Epithelial cell of prostate (primary cell): ENCODE results near the gene MEIS1.

Experiments
- DNase-seq: peaks from one replicate; pipeline ENCODE4 v3.0.0-alpha.2; 2011; ENCODE audit warnings: low read depth, low spot score
- H3K27ac ChIP-seq: fragments of 450-650 bp; 2 replicates; pipeline ENCODE4 v1.5.1; 2017; ENCODE audit warnings: mild to moderate bottlenecking

Gene MEIS1

DNA sequence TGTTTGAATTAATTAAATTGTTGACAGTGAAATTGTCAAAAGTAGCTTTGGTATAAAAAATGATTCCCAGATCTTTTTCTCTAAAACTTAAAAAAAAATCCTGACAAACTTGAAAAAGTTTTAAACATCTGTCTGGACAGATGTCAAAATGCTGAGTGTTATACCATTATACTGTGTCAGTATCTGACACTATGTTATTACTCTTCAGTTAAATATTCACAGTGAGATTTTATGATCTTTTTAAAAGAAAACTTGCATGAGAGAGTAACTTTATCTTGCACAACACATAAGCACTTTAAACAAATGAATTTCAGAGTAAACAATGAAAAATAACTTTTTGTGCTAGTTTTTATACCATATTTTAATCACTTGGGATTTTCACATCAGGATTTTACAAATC is 167.4 kb downstream of the MEIS1 start:
- DNase-seq = no peak
- H3K27ac ChIP-seq = no peak overlapping the region

DNA sequence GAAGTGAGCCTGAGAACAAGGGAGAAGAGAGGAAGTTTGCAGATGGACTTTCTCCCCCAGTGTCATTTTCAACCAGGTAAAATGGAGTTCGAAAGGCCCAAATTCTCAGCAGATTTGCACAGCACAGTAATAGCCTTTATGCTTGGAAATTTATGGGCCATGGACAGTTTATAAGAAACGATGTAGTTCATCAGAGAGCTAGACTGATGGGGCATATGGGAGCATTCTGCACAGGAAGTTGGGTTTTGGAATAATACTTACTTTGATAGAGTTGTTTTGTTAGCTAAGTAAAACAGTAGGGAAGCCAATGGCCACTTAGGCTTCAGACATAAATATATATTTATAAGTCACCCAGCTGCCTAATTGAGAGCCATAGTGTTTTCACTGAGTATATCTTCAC is 169.4 kb downstream of the MEIS1 start:
- DNase-seq = no peak
- no peak overlapping the region for H3K27ac ChIP-seq

DNA sequence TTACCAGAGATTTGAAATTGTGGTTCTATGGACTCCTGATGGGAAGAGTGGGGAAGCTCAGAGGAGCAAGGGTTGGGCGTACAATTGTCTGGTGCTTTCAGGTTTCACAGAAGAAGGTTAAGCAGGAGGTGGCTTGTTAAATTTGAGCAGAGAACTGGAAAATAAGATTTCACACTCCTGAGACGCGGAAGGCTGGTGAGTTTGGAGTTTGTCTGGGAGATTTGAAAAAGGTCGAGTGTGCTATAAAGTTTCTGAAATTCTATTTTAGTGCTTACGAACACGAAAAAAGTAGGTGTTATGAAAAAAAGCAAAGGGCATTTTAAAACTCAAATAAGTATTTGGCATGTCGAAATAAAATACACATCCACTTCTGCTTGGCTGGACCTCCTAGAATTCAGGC is 170.1 kb downstream of the MEIS1 start:
- no peak overlapping the region for H3K27ac ChIP-seq
- no peak for DNase-seq

DNA sequence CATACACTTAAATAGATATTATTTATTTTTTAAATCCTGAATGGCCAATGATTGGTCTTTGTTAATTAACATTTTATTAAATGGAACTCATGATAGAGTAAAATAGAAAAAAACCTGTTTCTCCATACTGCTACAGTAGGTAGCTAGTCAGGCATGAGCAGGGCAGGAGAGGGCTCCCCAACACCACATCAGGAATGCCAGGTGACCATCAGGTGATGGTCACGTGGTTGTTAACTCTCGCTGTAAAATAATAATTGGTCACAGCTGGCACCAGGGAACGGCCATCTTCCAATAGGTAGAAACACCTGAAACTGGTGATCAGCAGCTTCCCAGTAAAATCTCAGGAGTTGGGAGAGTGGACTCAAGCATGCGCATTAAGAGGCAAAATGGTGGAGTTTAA is 172.2 kb downstream of the MEIS1 start:
- DNase-seq = no peak
- no peak overlapping the region for H3K27ac ChIP-seq
